Measurements from ENCODE around the gene CYP1A2. TPM values are rescaled to one million over a fixed set of nuclear protein-coding genes. Genes with fewer than 3 reads are reported as not detected.

Gene CYP1A2
- total and polyA plus RNA-seq, 9 of the 15 experiments (the other 6 are each of a cell fraction or from before 2014, with no cell fraction given): not detected

- TF ChIP-seq ZBTB40 (IDR thresholded peaks at IDR 0.05): no peak
- no peak for TF ChIP-seq ZBTB40 (CRISPR knock-in tag; IDR thresholded peaks at IDR 0.05)
- TF ChIP-seq ETV6 (IDR thresholded peaks at IDR 0.05; ENCODE audit: borderline replicate concordance in 1 of 2, low read depth in 2 of 2, low read length in 1 of 2): no peak
- TF ChIP-seq ETV6 (CRISPR knock-in tag; IDR thresholded peaks at IDR 0.05; ENCODE audit: borderline replicate concordance): no peak
- no peak for TF ChIP-seq ZNF79 (CRISPR knock-in tag; IDR thresholded peaks at IDR 0.05; ENCODE audit: low read depth)
- no peak for TF ChIP-seq ZNF12 (CRISPR knock-in tag; IDR thresholded peaks at IDR 0.05)
- TF ChIP-seq POLR2G (IDR thresholded peaks at IDR 0.05; ENCODE audit: low read depth, low read length): no peak
- TF ChIP-seq THRAP3 (IDR thresholded peaks at IDR 0.05; ENCODE audit: borderline replicate concordance): no peak
- TF ChIP-seq ZNF398 (CRISPR knock-in tag; IDR thresholded peaks at IDR 0.05): no peak
- no peak for TF ChIP-seq SAP30 (IDR thresholded peaks at IDR 0.05; ENCODE audit: borderline replicate concordance, insufficient read depth, low read depth, low read length, poor library complexity, severe bottlenecking)
- no peak for TF ChIP-seq POLR3G (IDR thresholded peaks at IDR 0.05; ENCODE audit: extremely low read depth, insufficient read length, insufficient replicate concordance)
- no peak for TF ChIP-seq TFE3 (CRISPR knock-in tag; IDR thresholded peaks at IDR 0.05)
- no peak for TF ChIP-seq CREM (IDR thresholded peaks at IDR 0.05; ENCODE audit: low read depth)
Observed at GRCh38 chr15:74735305-74735704, 13.3 kb upstream of the CYP1A2 start (continued).

Measured in K562 (cell line).